Measurements from ENCODE around the gene ZNF783. TPM values are rescaled to one million over a fixed set of nuclear protein-coding genes. Genes with fewer than 3 reads are reported as not detected.

ZNF783 gene
- total RNA-seq, 1 donor from 2014 or later: 22.9 TPM

DNA sequence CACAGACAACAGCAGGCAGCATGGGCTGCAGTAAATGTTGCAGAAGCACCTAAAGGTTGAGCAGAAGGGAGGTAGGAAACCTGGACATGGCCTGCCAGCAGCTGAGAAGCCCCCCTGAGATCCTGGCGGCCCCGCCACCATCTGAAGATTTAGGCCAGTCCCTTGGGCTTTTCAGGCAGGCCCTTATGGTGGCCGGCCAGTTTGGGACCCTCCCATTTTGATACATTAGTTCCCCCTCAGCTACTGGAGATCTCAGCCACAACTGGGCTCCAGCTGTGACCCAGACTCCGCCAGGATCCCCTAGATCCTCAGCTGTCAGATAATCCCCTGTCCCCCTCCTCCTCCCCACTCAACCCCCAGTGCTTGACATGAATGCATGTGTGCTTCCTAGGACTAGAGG lies 34.4 kb downstream of the ZNF783 start:
- Mint-ChIP-seq H3K27ac (ENCODE audit: unreplicated experiment) (no peak overlapping the region), H3K4me1 (ENCODE audit: low read depth, unreplicated experiment) (no peaks in the 10 kb centered on the region), H3K9me3 (ENCODE audit: unreplicated experiment) (peaks cover 2% of the 10 kb centered on the region), H3K4me3 (ENCODE audit: unreplicated experiment) (no peak overlapping the region), H3K27me3 (ENCODE audit: unreplicated experiment) (peaks cover 5% of the 10 kb centered on the region), H3K36me3 (ENCODE audit: unreplicated experiment) (peaks cover 7% of the 10 kb centered on the region)
- DNase-seq: no peak
- TF ChIP-seq, protein P1, sequence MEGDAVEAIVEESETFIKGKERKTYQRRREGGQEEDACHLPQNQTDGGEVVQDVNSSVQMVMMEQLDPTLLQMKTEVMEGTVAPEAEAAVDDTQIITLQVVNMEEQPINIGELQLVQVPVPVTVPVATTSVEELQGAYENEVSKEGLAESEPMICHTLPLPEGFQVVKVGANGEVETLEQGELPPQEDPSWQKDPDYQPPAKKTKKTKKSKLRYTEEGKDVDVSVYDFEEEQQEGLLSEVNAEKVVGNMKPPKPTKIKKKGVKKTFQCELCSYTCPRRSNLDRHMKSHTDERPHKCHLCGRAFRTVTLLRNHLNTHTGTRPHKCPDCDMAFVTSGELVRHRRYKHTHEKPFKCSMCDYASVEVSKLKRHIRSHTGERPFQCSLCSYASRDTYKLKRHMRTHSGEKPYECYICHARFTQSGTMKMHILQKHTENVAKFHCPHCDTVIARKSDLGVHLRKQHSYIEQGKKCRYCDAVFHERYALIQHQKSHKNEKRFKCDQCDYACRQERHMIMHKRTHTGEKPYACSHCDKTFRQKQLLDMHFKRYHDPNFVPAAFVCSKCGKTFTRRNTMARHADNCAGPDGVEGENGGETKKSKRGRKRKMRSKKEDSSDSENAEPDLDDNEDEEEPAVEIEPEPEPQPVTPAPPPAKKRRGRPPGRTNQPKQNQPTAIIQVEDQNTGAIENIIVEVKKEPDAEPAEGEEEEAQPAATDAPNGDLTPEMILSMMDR (IDR thresholded peaks at IDR 0.05; ENCODE audit: partially characterized antibody, unreplicated experiment): no peak

DNA sequence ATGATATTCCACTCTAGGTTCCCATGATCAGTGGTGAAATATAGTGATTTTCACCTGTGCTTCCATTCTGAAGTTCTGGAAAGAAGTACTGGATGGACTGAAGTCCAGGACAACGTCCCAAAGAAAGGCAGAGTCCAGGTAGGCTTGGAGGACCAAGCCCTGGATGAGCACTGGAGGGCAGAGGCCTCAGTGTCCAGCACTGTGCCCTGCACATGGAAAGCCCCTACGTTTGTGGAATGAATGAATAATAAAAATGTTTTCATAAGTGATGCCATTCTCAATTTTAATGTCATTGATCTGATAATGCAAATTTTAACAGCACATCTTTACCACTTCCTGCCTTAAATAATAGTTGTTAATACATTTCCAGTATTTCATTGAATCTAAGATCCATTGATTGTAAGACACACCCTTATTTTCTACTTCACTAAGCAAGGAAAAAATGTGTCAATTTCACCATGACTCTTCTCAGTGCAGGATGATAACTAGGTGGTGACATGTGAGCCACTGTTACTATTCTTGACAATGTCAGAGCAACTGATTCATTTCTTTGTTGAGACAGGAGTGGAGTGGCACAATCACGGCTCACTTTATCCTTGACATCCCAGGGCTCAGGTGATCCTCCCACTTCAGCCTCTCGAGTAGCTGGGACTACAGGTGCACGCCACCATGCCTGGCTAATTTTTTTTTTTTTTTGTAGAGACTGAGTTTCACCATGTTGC lies 35.2 kb downstream of the ZNF783 start:
- Mint-ChIP-seq H3K4me3 (ENCODE audit: unreplicated experiment) (no peak overlapping the region), H3K4me1 (ENCODE audit: low read depth, unreplicated experiment) (no peaks in the 10 kb centered on the region), H3K27ac (ENCODE audit: unreplicated experiment) (no peak overlapping the region), H3K9me3 (ENCODE audit: unreplicated experiment) (peaks cover 2% of the 10 kb centered on the region), H3K27me3 (ENCODE audit: unreplicated experiment) (peaks cover 5% of the 10 kb centered on the region), H3K36me3 (ENCODE audit: unreplicated experiment) (peaks cover 7% of the 10 kb centered on the region)
- no peak for DNase-seq
- TF ChIP-seq, protein P1 (IDR thresholded peaks at IDR 0.05; ENCODE audit: partially characterized antibody, unreplicated experiment): no peak

DNA sequence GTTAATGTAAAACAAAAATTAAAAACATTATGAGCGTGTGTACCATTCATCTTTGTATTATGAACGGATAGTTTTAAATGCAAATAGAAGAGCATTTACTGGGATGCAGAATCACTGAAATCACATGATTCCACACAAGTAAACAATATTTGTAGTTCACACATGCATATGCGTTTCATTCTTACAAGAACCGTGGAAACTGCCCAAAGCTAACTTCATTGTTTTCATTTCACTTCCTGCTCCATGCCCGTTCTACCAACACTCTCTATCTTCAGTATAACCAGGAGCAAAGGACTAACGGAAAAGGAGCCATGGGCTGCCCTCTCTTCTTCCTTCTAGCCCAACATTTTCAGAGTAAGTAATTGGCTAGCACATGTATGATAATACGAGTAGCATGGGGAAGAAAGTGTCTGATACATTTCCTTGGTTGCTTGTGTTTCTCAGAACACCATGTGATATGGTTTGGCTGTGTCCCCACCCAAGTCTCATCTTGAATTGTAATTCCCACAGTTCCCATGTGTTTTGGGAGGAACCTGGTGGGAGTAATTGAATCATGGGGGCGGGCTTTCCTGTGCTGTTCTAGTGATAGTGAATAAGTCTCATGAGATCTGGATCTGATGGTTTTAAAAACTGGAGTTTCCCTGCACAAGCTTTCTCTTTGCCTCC lies 38.8 kb downstream of the ZNF783 start:
- DNase-seq: no peak
- Mint-ChIP-seq H3K9me3 (ENCODE audit: unreplicated experiment) (peaks cover 2% of the 10 kb centered on the region), H3K4me1 (ENCODE audit: low read depth, unreplicated experiment) (no peaks in the 10 kb centered on the region), H3K27me3 (ENCODE audit: unreplicated experiment) (no peaks in the 10 kb centered on the region), H3K27ac (ENCODE audit: unreplicated experiment) (no peak overlapping the region), H3K4me3 (ENCODE audit: unreplicated experiment) (no peak overlapping the region), H3K36me3 (ENCODE audit: unreplicated experiment) (peaks cover 7% of the 10 kb centered on the region)
- TF ChIP-seq, protein P1 (IDR thresholded peaks at IDR 0.05; ENCODE audit: partially characterized antibody, unreplicated experiment): no peak

DNA sequence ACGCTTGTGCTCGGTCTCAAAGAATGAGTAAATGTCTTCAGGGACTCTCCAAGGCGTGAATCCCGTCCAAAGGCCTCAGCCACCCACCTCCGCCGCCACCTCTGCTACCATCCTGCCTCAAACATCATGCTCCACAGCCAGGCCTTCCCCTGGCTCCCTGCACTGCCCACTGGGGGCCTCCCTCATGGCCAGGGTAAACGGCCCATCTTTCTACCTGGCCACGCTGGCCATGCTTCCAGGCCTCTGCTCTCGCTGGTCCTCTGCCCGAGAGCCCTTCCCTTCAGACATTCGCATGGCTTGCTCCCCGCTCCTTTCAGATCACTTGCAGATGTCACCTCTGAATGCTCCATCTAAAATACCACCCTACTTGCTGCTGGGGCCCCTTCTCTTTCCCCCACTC lies 40.2 kb downstream of the ZNF783 start:
- no peak overlapping the region for H3K27ac Mint-ChIP-seq (ENCODE audit: unreplicated experiment)
- H3K4me1 Mint-ChIP-seq (ENCODE audit: low read depth, unreplicated experiment): no peaks in the 10 kb centered on the region
- peaks cover 2% of the 10 kb centered on the region for H3K9me3 Mint-ChIP-seq (ENCODE audit: unreplicated experiment)
- H3K4me3 Mint-ChIP-seq (ENCODE audit: unreplicated experiment): no peak overlapping the region
- no peaks in the 10 kb centered on the region for H3K27me3 Mint-ChIP-seq (ENCODE audit: unreplicated experiment)
- DNase-seq: no peak
- peaks cover 7% of the 10 kb centered on the region for H3K36me3 Mint-ChIP-seq (ENCODE audit: unreplicated experiment)
- TF ChIP-seq, protein P1 (IDR thresholded peaks at IDR 0.05; ENCODE audit: partially characterized antibody, unreplicated experiment): no peak

DNA sequence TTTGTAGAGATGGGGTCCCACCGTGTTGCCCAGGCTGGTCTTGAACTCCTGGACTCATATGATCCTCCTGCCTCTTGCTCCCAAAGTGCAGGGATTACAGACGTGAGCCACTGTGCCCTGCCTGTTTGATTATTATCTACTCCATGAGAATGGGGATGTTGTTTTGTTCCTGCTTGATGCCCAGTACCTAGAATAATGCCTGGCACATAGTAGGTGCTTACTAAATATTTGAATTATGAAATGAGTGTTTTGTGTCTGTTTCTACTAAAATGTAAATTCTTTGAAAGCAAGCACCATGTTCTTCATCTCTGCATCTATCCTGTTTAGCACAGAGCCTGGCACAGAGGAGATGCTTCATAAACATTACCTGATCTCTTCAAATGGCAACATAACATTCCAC lies 40.9 kb downstream of the ZNF783 start:
- no peak for DNase-seq
- Mint-ChIP-seq H3K27me3 (ENCODE audit: unreplicated experiment) (no peaks in the 10 kb centered on the region), H3K9me3 (ENCODE audit: unreplicated experiment) (peaks cover 2% of the 10 kb centered on the region), H3K27ac (ENCODE audit: unreplicated experiment) (no peak overlapping the region), H3K36me3 (ENCODE audit: unreplicated experiment) (peaks cover 7% of the 10 kb centered on the region), H3K4me3 (ENCODE audit: unreplicated experiment) (no peak overlapping the region), H3K4me1 (ENCODE audit: low read depth, unreplicated experiment) (no peaks in the 10 kb centered on the region)
- TF ChIP-seq, protein P1 (IDR thresholded peaks at IDR 0.05; ENCODE audit: partially characterized antibody, unreplicated experiment): no peak
